Kidney (tissue), 14 donors: ENCODE measurements around the gene KCNQ1OT1. TPM values are rescaled to one million over a fixed set of nuclear protein-coding genes. Genes with fewer than 3 reads are reported as not detected.

Source experiments
- DNase-seq, 5 donors: peaks; one replicate each; pipeline ENCODE4 v3.0.0-alpha.2; 2013 to 2020
- FAIRE-seq: peaks from 2 replicates; lab custom pipeline; 2012; peaks lifted over from hg19 to GRCh38; lab: Jason Lieb, UNC
- H3K27ac ChIP-seq, 2 donors: one replicate each; pipeline ENCODE4 v1.7.0; 2013; ENCODE audit warnings: low read depth in 2 of 2, low read length in 2 of 2, inconsistent platforms in 1 of 2
- H3K27me3 ChIP-seq: one replicate; pipeline ENCODE4 v1.7.1; 2013; ENCODE audit warnings: low read length, inconsistent platforms; ENCODE audit not compliant: control insufficient read depth, insufficient read depth
- H3K36me3 ChIP-seq, 3 donors: one replicate each; pipeline versions ENCODE4 v1.7.0 to v1.7.1; 2013; ENCODE audit warnings: low read length in 3 of 3, control low read depth in 1 of 3, inconsistent platforms in 1 of 3; ENCODE audit not compliant: insufficient read depth in 3 of 3, control insufficient read depth in 2 of 3
- H3K4me1 ChIP-seq, 3 donors: one replicate each; pipeline versions ENCODE4 v1.7.0 to v1.7.1; 2013; ENCODE audit warnings: low read length in 3 of 3, inconsistent platforms in 1 of 3, low read depth in 1 of 3; ENCODE audit not compliant: control insufficient read depth in 2 of 3, insufficient read depth in 2 of 3
- H3K4me3 ChIP-seq, 3 donors: one replicate each; pipeline versions ENCODE4 v1.7.0 to v1.8.1; 2013; ENCODE audit warnings: low read length in 3 of 3, control low read depth in 1 of 3, inconsistent platforms in 1 of 3
- H3K9ac ChIP-seq, 3 donors: one replicate each; pipeline versions ENCODE4 v1.7.0 to v1.7.1; 2013; ENCODE audit warnings: low read length in 3 of 3, control low read depth in 1 of 3, inconsistent platforms in 1 of 3
- H3K9me3 ChIP-seq, 3 donors: one replicate each; pipeline versions ENCODE4 v1.7.0 to v1.7.1; 2013; ENCODE audit warnings: low read length in 3 of 3, control low read depth in 1 of 3, inconsistent platforms in 1 of 3; ENCODE audit not compliant: control insufficient read depth in 2 of 3, insufficient read depth in 1 of 3
- intact Hi-C: fragments of 100-400 bp; cut with DNase I; formaldehyde crosslinking; loops from one replicate; pipeline ENCODE4 v1.11.1; 2022
- polyA plus RNA-seq: library from polyadenylated mRNA; stranded (reverse); fragments of 350-450 nt; fragmentation: Illumina TruSeq; extraction: RNeasy Lipid Tissue Mini Kit (QIAGEN cat#74804); gene quantifications from one replicate; pipeline ENCODE4 v1.2.3, GENCODE V29; 2014; ENCODE audit warnings: low read depth, low replicate concordance; ENCODE audit not compliant: insufficient read depth
- total RNA-seq: library from RNA; stranded (reverse); fragmentation: NEBNext Ultra II Directional; extraction: Animal tissue kit (Norgen Biotek cat#: 25700); gene quantifications from one replicate; pipeline ENCODE4 v1.2.1, GENCODE V29; 2021
- TF ChIP-seq, protein P1 (sequence below): IDR thresholded peaks from 3 replicates; pipeline ENCODE4 v1.5.1; 2012; ENCODE audit warnings: mild to moderate bottlenecking, moderate library complexity, borderline replicate concordance; ENCODE audit not compliant: insufficient read depth; ENCODE audit errors: extremely low read depth
- donor health status: control.
- donor health status: control.
- donor health status: control.
- donor health status: control.
- donor health status: control.
- donor health status: DM: yes; HTN: yes; CAD: no.
- donor health status: Normal renal cell carcinoma (clear cell type).

Gene KCNQ1OT1
- total and polyA plus RNA-seq, 2 donors from 2014 or later, result 0.22 to 4.4 TPM

DNA sequence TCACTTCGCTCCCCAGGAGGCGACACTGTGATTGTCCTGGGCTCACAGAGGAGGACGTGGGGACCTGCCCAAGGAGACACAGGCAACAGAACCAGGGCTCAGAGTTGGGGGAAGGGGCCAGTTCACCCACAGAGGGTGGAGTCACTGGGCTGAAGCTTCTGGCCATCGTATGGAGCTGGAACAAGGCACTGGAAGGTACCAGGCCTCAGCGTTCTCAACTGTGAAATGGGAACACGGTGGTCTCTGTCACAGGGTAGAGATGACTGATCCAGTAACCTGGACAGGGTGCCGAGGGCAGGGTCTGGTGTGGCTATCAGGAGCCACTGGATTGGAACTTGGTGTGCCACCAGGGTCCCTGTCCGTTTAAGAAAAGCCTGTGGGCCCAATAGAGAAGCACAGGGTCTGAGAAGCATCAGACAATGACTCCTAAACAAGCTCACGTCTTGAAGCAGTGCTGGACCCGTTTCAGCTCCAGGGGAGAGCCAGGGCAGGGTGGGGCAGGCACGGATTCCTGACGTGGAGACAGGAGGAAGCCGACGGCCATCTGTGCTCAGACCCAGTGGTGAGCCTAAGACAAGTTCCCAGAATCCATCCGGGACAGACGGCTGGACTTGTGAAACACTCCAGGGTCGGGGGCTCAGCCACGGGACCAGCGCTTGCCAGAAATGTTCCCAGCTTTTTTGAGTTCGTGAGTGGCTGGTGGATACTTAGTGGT is 25.0 kb upstream of the KCNQ1OT1 start:
- DNase-seq, result peak in 1 of 5 donors; percentile 86
- Histone ChIP-seq H3K36me3 (no peaks in the 10 kb centered on the region), H3K4me1 (peaks cover 0 to 21% (median 13%) of the 10 kb centered on the region in 3 donors), H3K9ac (peak overlapping the region in 1 of 3 donors; percentile 48), H3K4me3 (no peak overlapping the region), H3K27ac (peak overlapping the region; percentile 73 to 74), H3K27me3 (no peaks in the 10 kb centered on the region), H3K9me3 (no peaks in the 10 kb centered on the region)
- FAIRE-seq, result no peak
- TF ChIP-seq, protein P1, sequence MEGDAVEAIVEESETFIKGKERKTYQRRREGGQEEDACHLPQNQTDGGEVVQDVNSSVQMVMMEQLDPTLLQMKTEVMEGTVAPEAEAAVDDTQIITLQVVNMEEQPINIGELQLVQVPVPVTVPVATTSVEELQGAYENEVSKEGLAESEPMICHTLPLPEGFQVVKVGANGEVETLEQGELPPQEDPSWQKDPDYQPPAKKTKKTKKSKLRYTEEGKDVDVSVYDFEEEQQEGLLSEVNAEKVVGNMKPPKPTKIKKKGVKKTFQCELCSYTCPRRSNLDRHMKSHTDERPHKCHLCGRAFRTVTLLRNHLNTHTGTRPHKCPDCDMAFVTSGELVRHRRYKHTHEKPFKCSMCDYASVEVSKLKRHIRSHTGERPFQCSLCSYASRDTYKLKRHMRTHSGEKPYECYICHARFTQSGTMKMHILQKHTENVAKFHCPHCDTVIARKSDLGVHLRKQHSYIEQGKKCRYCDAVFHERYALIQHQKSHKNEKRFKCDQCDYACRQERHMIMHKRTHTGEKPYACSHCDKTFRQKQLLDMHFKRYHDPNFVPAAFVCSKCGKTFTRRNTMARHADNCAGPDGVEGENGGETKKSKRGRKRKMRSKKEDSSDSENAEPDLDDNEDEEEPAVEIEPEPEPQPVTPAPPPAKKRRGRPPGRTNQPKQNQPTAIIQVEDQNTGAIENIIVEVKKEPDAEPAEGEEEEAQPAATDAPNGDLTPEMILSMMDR, result no peak
- intact Hi-C loops, result no loop called here

DNA sequence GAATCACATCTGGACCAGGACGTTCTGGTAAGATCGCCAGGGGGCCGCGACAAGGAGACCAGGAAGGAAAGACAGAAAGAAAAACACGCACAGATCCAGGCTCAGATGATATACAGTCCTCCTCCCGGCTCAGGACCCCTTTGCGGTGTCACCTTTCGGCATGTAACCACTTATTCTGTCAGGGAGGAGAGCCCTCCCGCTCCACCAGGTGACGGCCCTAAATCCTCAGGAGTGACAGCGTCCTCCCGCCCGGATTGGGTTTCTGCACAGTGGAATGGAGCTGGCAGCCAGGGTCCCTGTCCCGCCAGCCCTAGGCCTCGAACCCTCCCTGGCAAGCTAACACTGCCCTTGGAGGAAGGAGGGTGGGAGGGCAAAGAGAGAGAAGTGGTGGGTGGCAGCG is 24.3 kb upstream of the KCNQ1OT1 start:
- no peaks in the 10 kb centered on the region for H3K27me3 ChIP-seq
- intact Hi-C loops, result no loop called here
- no peak overlapping the region for H3K27ac ChIP-seq
- FAIRE-seq (no peak), DNase-seq (peak in 4 of 5 donors; percentile 91 to 94 (median 94))
- TF ChIP-seq, protein P1, result no peak
- H3K4me1 ChIP-seq, result peaks cover 0 to 17% (median 13%) of the 10 kb centered on the region in 3 donors
- H3K9me3 ChIP-seq, result no peaks in the 10 kb centered on the region
- H3K36me3 ChIP-seq, result no peaks in the 10 kb centered on the region
- H3K9ac ChIP-seq, result no peak overlapping the region
- H3K4me3 ChIP-seq, result no peak overlapping the region

DNA sequence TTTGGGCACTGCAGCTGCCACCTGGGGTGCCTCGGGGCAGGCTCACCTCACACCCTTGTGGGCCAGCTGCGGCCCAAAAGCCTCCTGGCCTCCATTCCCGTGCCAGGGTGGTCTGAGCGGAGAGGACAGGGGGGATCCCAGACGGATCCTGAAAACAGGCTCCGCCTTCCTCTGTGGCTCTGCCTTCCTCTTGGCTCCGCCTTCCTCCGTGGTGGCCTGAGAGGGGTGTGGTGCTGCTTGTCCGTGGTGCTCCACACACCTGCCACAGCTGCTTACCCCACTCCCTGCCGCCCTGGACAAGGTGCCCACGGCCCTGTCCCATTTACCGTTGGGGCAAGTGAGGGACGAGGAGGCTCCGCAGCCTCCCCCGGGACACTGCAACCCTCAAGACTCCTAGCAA is 23.2 kb upstream of the KCNQ1OT1 start:
- no peaks in the 10 kb centered on the region for H3K9me3 ChIP-seq
- no peaks in the 10 kb centered on the region for H3K36me3 ChIP-seq
- no peaks in the 10 kb centered on the region for H3K27me3 ChIP-seq
- no peak overlapping the region for H3K4me3 ChIP-seq
- no peak for DNase-seq
- TF ChIP-seq, protein P1, result no peak
- H3K4me1 ChIP-seq, result peaks cover 0 to 17% (median 13%) of the 10 kb centered on the region in 3 donors
- FAIRE-seq, result no peak
- intact Hi-C loops, result no loop called here
- no peak overlapping the region for H3K27ac ChIP-seq
- no peak overlapping the region for H3K9ac ChIP-seq
